HEK293 (cell line): ENCODE data around the gene SELENOP.

Experiments
- CTCF ChIP-seq: fragments of 450-650 bp; formaldehyde crosslinking; IDR thresholded peaks from 2 replicates; pipeline ENCODE4 v1.5.1; 2016; ENCODE audit warnings: missing biosample characterization, missing genetic modification characterization
- SCRT1 ChIP-seq: fragments of 450-650 bp; formaldehyde crosslinking; IDR thresholded peaks from 2 replicates; pipeline ENCODE4 v1.5.1; 2016; ENCODE audit warnings: missing biosample characterization, missing genetic modification characterization, borderline replicate concordance
- YY1 ChIP-seq: fragments of 450-650 bp; formaldehyde crosslinking; IDR thresholded peaks from 2 replicates; pipeline ENCODE4 v1.5.1; 2018; ENCODE audit warnings: missing biosample characterization, missing genetic modification characterization
- ZBTB44 ChIP-seq: fragments of 450-650 bp; IDR thresholded peaks from 2 replicates; pipeline ENCODE4 v1.5.1; 2018; ENCODE audit warnings: missing biosample characterization, mild to moderate bottlenecking, missing genetic modification characterization
- ZNF138 ChIP-seq: fragments of 450-650 bp; formaldehyde crosslinking; IDR thresholded peaks from 2 replicates; pipeline ENCODE4 v1.5.1; 2016; ENCODE audit warnings: missing biosample characterization, missing genetic modification characterization, borderline replicate concordance
- ZNF23 ChIP-seq: fragments of 450-650 bp; formaldehyde crosslinking; IDR thresholded peaks from 2 replicates; pipeline ENCODE4 v1.5.1; 2016; ENCODE audit warnings: missing biosample characterization, missing genetic modification characterization, borderline replicate concordance
- ZNF239 ChIP-seq: fragments of 450-650 bp; formaldehyde crosslinking; IDR thresholded peaks from 2 replicates; pipeline ENCODE4 v1.5.1; 2016; ENCODE audit warnings: missing biosample characterization, missing genetic modification characterization
- ZNF776 ChIP-seq: fragments of 450-650 bp; formaldehyde crosslinking; IDR thresholded peaks from 2 replicates; pipeline ENCODE4 v1.5.0; 2017; ENCODE audit warnings: missing biosample characterization, missing genetic modification characterization, borderline replicate concordance

- TF ChIP-seq ZNF239 (tag by site-specific recombination) (no peak), ZNF23 (tag by site-specific recombination) (no peak), SCRT1 (no peak), CTCF (tag by site-specific recombination) (no peak), ZNF138 (tag by site-specific recombination) (no peak), ZNF776 (tag by site-specific recombination) (no peak), YY1 (tag by site-specific recombination) (no peak), ZBTB44 (no peak)
These were observed 13.9 kb upstream of the SELENOP start for GRCh38 chr5:42825422-42826148.
